ENCODE measurements around the gene BTN3A1.
A peak's percentile ranks its signal among the peaks of the same experiment; 100 is the strongest.
"Not testable (repeated sequence)": the region's sequence is repeated elsewhere in the genome, so short reads cannot be mapped to it uniquely, and the experiment has no call there.

BTN3A1 gene

DNA sequence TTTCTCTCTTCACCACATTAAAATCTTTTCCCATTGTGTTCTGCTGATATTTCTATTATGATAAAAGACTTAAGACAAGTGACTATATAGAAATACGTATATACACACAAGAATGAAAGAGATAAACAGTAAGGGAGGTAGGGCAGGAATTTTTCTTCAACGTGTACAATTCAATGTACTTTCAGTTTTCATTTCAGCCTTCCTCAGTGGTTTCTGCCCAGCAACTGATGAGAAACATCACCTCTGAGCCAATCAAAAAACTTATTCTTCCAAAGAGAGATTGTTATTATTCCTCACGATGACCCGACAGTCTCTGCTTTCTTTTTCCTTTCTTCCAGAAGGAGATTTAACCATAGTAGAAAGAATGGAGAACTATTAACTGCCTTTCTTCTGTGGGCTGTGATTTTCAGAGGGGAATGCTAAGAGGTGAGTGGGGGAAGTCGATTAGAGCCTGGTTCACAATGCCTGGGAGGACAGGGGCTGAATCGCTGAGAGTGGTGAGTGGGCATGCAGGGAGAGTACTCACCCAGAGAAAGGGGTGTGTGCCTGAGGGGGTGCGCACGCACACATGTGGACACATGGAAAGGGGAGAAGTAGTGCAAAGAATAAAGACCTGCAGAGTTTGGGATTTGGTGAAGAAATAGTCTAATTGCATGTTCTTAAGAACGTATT, at the start of gene BTN3A1:
BTN3A1 (plus strand) TSS at position 289 of the 672 bp plus-strand sequence. CDS start 3,289 bp downstream, outside the sequence.
- peak in 48 of 58 donors; percentile 2 to 75 (median 26) for DNase-seq

GRCh38 chr6:26352315-26352714, 49.8 kb upstream of the BTN3A1 start:
- DNase-seq = no peak

DNA sequence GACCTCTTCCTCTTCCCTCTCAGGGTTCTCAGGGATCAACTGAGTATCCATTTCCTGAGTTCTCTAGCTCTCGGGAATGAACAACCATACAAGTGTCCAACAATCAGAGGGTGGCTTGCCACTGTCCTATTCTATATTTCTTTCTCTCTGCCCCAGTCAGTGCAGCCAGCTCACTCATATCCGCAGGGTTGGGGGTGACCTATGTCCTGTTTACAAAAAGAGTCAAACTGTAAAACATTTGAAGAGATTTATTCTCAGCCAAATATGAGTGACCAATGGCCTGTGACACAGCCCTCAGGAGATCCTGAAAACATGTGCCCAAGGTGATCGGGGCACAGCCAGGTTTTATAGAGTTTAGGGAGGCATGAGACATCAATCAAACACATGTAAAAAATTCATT, 47.9 kb upstream of the BTN3A1 start:
- DNase-seq = no peak

DNA sequence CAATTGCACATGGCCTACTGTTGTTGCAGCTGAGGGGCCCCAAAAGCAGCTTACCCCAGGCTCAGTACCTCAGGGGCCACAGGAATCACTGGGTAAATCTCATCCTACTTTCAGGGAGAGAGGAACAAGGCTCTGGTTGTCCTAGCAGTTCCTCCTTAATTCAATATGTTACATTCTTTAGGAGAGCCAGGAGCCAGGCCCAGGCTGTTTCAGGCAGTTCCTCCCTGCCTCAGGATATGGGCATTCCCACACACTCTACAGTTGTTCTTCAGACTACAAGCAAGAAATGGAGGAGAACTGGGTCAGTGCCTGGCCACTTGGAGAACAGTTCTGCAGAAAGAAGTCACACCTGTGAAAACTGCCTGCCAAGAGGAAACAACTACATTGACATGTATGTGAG, 46.7 kb upstream of the BTN3A1 start:
- no peak for DNase-seq

- not testable (repeated sequence) for DNase-seq
Measured at GRCh38 chr6:26357543-26357942, 44.5 kb upstream of the BTN3A1 start.

DNA sequence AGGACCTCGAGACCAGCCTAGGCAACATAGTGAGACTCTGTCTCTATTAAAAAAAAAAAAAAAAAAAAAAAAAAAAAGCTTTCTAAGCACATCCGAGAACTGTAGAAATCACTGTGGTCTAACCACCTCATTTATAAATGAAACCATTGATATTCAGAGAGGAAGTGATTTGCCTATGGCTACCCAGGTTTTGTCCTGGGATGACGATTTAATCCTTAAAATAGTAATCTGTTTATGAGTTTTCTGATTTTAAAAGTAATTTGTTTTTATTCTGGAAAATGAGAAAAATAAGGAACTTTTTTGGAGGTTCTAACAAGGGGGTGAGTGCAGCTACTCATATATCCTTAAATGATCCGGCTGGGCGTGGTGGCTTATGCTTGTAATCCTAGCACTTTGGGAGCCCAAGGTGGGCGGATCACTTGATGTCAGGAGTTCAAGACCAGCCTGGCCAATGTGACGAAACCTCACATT, 43.5 kb upstream of the BTN3A1 start:
- DNase-seq = no peak

DNA sequence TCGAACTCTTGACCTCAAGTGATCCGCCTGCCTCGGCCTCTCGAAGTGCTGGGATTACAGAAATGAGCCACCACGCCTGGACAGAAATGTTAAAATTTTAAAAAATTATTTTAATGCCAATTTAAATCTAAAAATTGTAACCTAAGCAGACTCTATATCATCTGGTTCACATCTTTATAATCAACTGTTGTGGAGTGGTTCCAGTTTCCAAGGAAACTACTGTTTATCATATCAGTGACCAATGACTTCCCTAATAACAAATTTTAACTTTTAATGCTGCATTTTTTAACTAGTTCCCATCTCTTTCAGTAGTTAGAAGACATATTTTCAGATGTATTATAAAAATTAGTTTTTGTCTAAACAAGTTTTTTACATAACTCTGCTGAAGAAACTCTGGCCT, 42.3 kb upstream of the BTN3A1 start:
- DNase-seq = no peak

- DNase-seq = no peak
Measured at GRCh38 chr6:26360451-26361416, 41.3 kb upstream of the BTN3A1 start.

DNA sequence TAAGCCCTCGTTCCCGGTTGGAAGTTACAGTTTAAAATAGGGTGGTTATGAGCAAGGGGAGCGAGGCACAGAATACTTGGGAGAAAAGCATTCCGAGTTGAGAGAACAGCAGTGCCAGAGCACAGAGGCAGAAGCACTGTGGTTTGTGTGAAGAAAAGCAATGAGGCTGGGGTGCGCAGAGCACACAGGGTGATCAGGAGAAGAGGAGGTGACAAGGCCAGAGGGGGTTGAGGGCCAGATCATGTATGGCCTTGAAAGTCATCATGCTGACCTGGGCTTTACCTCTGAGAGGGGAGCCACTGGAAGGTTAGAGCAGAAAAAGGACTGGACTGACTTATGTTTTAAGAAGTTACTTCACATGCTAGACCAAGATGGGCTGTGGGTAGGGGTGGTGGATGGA, 40.5 kb upstream of the BTN3A1 start:
- no peak for DNase-seq

GRCh38 chr6:26362093-26362835, 39.8 kb upstream of the BTN3A1 start:
- no peak for DNase-seq

GRCh38 chr6:26362836-26363220, 39.2 kb upstream of the BTN3A1 start:
- DNase-seq = no peak

GRCh38 chr6:26363882-26364701, 38.0 kb upstream of the BTN3A1 start:
- no peak for DNase-seq

GRCh38 chr6:26365633-26365995, 36.5 kb upstream of the BTN3A1 start:
- DNase-seq = no peak

DNA sequence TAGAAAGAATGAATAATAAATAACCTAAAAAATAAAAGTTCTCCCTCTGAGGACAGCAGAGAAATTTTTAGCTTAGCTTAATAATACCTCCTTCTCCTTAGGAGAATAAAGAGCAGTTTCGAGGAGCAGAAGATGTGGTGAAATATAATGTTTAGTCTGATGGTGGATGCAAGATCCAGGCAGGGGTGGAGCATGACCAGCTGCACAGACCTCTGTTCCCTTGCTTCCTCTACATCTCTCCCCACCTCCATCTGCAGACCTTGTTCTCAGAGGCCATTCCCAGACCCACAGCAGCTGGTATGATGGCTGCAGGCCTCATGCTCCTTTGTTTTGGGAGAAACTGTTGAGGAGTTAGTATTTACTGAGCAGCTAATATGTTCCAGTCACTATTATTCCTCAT, 35.6 kb upstream of the BTN3A1 start:
- DNase-seq = no peak

DNA sequence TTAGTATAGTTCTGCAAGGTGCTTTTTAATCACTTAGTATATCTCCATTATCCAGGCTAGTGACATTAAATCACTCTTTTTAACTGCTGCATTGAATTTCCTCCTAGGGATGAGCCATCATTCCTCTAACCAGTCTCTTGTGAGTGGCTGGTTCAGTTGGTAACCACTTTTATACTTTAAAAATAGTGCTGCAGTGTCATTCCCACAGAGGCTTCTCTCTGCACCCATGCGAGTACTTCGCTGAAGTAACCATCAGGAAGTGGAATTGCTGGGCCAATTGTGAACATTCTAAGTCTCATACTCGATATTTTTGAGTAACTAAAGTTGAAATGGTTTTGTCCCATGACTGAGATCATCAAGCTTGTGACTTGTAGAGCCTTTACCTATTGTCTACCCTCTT, 35.0 kb upstream of the BTN3A1 start:
- no peak for DNase-seq

DNA sequence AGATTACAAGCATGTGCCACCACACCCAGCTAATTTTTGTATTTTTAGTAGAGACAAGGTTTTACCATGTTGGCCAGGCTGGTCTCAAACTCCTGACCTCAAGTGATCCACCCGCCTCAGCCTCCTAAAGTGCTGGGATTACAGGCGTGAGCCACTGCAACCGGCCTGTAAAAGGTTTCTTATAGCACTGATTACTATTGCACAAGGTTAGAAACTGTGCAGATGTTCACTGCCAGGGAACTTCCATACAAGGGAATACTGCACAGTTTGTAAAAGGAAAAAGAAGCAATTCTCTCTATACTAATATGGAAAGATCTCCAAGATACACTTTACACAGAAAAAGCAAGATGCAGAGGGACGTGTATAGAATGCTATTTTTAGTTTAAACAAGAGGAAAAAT, 30.3 kb upstream of the BTN3A1 start:
- DNase-seq = not testable (repeated sequence)

GRCh38 chr6:26372308-26373144, 29.5 kb upstream of the BTN3A1 start:
- no peak for DNase-seq

GRCh38 chr6:26375270-26375669, 26.8 kb upstream of the BTN3A1 start:
- DNase-seq = no peak

DNA sequence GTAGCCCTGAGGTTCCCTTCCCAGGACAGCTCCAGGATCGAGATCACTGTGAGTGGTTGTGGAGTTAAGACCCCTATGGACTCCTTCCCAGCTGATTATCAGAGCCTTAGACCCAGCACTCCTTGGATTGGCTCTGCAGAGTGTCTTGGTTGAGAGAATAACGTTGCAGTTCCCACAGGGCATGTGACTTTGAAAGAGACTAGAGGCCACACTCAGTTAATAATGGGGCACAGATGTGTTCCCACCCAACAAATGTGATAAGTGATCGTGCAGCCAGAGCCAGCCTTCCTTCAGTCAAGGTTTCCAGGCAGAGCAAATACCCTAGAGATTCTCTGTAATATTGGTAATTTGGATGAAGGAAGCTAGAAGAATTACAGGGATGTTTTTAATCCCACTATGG, 24.4 kb upstream of the BTN3A1 start:
- DNase-seq = no peak

GRCh38 chr6:26378143-26378542, 23.9 kb upstream of the BTN3A1 start:
- not testable (repeated sequence) for DNase-seq

Data from anterior cingulate cortex (tissue), 58 donors.